HG03103 (cell line): ENCODE measurements around the gene ZNF341.
"Not testable (repeated sequence)": the region's sequence is repeated elsewhere in the genome, so short reads cannot be mapped to it uniquely, and the experiment has no call there.

Experiments used
- ATAC-seq: cut with Tn5 transposase; IDR thresholded peaks from one replicate; pipeline ENCODE4 v1.9.1; 2021; ENCODE audit warnings: low read depth; ENCODE audit not compliant: unreplicated experiment

ZNF341 gene

DNA sequence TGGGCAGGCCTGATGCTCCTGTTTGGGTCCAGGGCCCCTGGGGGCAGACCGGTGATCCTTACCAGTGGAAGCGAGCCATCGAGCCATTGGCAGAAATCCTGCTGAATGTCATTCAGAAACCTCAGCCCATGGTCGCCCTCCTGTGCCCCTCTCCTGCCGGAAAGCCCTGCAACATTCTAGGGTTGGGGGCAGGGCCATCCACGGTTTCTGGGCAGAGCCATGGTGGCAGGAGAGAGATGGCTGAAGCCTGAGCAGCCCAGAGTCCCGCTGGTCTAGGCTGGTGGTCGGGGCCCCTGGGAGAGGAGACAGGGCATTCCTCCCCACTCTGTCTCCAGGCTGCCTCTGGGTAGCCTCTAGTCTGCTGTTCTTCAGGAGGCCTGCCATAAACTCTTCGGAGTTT is 59.7 kb downstream of the ZNF341 start:
- no peak for ATAC-seq

DNA sequence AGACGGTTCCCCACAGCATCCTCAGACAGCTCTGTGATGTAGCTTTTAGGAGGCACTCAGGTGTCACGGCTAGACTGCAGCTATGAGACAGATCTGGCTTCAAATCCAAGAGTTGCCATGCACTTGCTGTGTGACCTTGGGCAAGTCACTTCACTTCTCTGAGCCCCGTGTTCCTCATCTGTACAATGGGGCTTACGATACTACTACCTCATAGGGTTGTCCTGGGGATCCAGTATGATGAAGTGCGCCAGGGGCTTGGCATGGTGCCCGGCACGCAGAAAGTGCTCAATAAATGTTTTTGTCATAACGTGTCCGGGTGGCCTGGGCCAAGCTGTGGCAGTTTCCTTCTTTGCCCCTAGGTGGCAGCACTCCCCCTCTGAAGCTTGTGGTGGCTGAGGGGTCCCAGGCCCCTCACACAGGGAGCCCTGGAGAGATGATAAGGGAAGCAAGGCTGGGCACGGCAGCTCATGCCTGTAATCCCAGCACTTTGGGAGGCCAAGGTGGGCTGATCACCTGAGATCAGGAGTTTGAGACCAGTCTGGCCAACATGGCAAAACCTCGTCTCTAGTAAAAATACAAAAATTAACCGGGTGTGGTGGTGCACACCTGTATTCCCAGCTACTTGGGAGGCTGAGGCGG is 60.3 kb downstream of the ZNF341 start:
- no peak for ATAC-seq

DNA sequence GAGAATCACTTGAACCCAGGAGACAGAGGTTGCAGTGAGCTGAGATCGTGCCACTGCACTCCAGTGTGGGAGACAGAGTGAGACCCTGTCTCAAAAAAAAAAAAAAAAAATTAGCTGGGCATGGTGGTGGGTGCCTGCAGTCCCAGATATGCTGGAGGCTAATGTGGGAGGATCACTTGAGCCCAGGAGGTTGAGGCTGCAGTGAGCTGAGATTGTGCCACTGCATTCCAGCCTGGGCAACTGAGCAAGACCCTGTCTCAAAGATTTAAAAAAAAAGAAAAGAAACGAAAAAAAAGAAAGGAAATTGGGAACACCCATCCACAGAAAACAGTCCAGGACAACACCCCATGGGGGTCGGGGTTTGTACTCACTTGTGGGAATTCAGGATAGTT is 60.8 kb downstream of the ZNF341 start:
- ATAC-seq = not testable (repeated sequence)

DNA sequence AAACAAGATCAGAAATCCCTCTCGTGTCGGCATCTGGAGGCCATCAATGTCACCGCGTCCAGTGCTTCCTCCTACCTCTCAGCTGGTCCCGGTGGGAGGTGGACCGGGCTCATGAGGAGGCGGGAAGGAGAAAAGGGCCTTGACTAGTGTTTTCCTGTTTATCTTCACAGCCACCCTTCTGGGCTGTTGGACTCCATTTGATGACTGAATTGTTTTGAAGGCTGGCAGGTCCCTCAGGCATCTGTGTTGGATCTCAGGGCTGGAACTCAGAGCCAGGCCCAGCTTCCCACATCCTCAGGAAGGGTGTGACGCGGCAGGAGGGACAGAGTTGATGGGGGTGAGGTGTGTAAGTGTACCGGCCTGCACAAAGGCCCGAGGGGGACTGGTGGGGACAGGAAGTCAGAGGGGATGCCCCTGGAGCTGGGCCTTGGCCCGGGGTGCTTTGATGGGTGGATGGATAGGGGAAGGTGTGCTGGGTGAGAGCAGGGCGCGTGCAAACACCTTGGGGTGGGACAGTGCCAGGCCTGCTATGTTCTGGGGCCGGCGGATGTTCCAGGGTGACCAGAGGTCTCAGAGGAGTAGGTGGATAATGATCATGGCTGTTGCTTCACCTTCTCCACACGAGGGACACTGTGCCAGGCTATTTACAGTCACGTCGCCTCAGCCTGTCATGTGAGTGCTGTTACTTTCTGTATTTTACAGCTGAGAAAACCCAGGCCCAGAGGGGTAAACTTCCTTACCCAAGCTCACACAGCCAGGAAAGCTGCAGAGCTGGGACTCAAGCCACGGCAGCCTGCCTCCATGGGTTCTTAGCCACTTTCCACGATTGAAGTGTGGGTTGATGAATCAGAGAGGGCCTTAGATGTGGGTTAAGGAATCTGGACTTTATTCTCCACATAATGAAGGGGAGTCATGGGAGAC is 61.5 kb downstream of the ZNF341 start:
- no peak for ATAC-seq

DNA sequence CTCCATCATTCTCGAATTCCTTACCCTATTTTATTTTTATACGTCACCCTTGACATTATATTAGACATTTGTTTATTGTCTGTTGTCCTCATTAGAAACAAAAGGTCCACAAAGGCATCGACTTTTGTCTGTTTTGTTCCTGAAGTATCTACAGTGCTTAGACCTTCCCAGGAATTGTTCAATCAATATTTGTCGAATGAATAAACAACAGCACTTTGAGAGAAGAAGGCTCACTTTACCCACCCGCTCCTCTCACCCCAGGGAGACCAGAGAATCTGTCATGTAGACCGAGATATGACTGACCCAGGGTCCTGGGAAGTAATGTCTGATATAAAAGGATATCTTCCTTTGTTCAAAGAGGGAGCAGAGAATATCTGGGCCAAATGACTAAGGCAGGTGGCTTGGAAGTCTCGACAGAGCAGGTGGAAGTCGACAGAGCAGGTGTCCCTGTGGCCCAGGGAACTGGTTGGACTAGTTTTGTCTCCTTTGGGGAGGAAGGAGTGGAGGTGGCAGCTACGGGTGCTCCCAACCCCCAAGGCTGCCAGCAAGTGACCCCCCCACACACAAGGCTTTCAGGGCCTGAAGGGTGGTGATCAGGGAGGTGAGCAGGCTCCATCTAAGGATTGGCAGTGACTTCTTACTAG is 64.6 kb downstream of the ZNF341 start:
- ATAC-seq = no peak

DNA sequence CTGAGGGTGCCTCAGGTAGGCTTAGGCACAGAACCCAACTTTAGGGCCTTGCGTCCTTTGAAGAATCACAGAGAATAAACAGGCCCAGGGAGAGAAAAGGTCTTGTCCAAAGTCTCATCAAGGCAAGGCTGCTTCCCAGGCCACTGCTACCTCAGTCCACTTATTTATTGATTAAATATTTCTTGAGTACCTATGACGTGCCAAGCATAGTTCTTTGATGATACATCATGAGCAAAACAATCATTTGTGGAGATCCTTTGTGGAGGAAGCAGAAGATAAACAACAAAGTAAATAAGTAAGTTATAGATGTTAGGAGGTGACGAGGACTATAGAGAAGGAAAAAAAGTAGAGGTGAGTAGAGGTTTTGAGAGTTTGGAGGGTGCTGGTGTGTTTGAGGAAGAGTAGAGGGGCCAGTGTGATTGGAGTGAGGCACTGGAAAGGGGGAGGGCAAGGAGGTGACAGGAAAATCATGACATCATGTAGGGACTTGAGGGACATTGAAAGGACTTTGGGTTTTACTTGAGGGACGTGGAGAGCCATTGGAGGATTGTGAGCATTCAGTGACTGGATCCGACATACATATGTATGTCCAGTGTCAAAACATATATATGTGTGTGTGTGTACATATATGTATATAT is 65.2 kb downstream of the ZNF341 start:
- ATAC-seq = no peak

DNA sequence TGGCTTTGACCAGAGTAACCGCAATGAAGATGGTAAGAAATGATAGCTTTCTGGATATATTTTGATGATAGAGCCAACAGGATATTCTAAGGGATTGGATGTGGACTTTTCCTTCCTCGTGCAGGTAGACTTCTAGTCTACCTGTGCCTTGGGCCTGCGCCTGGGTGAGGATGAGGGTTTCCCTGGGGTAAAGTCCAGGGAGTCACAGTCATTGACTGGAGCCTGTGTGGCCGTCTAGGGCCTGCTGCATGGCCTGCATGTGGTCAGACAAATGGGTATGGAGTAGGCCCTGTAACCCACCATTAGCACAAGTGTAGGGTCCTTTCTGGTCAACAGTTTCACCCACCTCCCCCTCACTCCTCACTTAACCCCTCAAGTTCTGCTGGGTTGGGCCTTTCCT is 66.6 kb downstream of the ZNF341 start:
- ATAC-seq = no peak

DNA sequence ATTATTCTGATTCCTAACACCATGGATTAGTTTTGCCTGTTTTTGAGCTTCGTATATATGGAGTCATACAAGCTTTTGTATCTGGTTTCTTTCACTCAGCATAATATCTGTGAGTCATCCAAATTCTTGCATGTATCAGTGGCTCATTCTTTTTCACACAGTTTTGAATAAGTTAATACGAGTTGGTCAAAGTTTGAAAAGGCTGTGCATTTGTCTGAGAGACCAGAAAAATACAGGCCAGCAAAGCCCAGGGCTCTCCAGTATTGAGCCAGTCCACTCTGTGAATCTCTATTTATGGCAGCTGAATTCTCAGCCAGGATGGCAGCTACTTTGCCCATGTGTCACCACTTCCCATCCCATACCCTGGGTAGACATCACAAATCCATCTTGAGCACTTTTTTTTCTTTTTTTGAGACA is 72.1 kb downstream of the ZNF341 start:
- no peak for ATAC-seq

DNA sequence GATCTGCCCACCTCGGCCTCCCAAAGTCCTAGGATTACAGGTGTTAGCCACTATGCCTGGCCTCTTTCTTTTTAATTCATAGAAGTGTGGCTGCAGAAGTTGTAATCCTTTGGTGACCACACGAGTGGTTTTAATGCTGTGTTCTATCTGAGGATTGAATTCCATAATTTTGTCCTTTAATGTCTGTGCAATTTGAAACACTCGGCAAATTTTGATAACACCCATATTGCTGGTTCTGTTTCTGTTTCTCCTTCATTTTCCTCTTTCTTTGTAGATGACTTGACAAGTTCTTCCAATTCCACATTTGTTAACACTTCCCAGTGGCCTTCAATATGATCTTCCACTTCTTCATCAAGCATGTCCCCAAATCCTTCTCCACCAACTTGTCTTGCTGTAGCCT is 76.6 kb downstream of the ZNF341 start:
- ATAC-seq = no peak

DNA sequence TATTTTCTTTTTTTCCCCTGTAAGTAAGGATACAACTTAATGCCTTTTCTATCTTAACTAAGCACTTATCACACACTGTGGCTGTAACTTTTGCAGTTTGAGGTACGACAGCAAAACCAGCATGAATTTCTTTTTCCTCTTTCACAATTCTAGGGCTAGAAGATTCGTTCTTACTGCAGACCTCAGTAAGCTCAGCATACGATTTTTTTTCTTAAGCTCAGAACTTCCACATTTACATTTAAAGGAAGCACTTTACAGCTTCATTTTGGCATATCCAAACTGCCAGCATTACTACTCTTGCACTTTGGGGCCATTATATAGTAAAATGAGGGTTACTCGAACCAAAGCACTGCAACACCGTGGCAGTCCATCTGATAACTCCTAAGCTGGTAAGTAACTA is 78.5 kb downstream of the ZNF341 start:
- ATAC-seq = no peak

DNA sequence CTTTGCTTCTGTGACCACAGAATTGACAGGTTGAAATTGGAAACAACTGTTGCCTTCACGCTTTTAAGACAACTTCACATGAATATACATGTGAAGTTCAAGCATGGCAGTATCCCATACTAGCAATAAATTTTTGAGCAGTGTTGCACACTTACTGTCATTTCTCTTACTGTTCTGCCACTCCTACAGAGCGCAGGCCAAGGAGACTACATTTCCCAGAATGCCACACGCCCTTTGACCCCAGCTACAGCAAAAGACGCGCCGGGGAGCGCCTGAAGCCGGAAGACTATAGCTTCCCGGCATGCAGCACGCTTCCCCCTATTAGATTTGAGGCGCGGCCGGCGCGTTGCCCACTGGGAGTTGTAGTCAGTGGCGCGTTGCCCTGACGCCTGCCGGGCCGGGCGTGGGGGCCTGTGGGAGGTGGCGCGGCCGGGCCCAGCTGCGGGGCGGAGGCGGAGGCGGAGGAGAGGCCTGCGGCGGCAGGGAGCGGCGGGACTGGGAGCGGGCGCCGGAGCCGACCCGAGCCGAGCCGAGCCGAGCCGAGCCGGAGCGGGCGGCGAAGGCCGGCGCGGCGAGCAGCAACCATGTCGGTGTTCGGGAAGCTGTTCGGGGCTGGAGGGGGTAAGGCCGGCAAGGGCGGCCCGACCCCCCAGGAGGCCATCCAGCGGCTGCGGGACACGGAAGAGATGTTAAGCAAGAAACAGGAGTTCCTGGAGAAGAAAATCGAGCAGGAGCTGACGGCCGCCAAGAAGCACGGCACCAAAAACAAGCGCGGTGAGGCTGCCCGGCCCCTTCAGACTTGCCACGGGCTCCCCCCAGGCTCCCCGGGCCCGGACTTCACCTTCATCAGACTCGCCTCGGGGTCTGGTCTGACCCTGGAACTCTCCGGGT is 79.3 kb downstream of the ZNF341 start, which contains the start of gene CHMP4B:
Gene CHMP4B, plus strand, starts transcription at position 464 of the 891 bp plus-strand sequence. Its CDS starts 121 bp downstream, at position 585.
- ATAC-seq = peak; percentile 93

DNA sequence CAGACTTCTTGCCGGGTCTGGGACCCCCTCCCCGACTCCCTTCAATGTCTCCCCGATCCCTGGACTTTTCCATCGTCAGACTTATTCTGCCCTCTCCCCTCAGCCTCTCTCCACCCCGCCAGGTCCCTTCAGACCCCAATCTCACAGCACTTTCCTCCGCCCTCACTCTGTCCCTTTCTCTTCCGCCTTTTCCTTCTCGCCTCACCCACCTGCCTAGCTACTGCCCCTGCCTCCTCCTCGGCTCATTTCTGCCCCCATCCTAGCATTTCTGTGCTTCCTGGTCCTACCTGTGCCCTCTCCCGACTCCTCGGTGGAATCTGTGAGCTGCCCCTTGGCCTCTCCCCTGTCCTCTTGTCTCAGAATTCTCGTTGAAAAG is 80.0 kb downstream of the ZNF341 start:
- ATAC-seq = peak; percentile 3

DNA sequence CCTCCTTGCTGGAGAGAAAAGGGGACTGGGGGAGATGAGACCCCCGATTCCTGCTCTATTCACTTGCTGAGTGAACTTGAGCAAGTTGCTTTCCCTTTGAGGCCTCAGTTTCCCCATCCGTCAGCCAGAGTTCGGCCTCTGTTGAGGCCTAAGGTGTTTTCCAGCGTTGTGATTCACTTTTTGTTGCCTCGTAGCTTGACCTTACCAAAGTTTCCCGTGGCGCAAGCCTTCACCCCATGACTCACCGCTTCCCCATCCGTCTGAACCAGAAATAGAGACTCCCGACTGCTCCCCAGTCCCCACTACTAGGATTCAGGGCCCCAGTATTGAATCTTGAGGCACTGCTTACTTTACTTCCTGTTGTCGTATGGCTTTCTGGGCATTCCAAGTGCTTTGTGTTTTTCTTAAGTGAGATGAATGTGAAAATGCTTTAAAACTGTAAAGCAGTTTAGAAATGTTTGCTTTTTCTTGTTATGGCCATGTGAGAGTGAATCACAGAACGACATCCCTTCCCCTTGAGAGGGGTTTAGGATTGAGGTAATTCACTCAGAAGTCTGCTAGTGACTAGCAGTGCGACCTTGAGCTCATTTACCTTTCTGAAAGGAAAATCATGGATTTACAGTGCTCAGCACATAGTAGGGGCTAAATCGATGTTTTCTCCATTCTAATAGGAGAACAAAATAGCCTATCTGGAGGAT is 80.5 kb downstream of the ZNF341 start:
- ATAC-seq = no peak

DNA sequence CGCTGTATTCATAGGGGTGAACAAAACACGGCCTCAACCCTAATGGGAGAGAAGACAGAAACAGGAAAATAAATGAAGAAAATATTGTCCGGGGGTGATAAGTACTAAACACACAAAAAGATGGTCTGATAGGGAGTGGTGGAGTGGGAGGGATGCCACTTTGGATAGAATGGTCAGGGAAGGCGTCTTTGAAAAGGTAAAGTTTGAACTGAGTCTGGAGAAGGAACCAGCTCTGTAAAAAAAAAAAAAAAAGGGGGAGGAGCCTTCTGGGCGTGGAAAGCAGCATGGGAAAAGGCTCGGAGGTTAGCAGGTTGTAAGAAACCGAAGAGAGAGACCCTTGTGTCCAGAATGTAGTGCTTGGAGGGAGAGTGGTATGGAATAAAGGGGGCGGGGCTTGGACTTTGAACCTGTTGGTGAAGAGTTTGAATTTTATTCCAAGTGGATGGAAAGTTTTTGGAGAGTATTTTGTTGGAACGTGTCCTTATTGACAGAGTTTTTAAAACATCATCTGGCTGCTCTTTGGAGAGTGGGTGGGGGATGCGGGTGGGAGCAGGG is 81.2 kb downstream of the ZNF341 start:
- no peak for ATAC-seq

DNA sequence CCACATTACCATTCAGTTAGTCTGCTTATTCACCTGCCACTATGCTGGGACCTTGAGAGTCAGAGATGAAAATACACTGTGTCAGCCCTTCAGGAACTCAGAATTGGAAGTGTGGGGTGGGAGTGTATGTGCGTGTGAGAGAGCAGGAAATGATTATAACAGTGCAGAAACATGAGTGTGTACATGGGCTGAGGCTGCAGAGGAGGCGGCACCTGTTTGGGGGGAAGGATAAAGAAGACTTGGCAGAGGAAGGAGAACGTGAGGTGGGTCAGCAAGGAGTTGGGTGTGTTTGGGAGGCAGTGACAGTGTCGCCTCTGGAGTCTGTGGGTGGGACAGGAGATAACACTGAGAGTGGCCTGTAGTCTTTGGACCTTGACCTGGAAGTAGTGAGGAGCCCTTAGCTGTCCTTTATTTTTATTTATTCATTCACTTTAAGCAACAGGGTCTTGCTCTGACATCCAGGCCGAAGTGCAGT is 82.5 kb downstream of the ZNF341 start:
- no peak for ATAC-seq

DNA sequence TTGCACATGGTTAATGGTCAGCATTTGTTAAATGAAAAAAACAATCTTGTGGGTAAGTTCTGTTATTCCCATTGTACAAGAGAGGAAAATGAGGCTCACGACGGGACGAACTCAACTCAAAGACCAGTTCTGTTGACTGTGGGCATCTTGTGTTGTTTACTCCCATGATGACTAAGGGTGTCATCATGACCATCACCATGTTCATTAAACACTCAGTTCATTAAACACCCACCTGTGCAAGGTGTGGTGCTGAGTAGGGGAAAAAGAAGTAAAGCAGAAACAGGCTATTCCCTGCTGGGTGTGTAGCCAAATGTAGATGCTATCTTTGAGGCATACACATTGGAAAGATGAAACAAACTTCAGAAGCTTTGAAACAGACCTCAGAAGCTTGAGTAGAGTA is 83.9 kb downstream of the ZNF341 start:
- no peak for ATAC-seq

DNA sequence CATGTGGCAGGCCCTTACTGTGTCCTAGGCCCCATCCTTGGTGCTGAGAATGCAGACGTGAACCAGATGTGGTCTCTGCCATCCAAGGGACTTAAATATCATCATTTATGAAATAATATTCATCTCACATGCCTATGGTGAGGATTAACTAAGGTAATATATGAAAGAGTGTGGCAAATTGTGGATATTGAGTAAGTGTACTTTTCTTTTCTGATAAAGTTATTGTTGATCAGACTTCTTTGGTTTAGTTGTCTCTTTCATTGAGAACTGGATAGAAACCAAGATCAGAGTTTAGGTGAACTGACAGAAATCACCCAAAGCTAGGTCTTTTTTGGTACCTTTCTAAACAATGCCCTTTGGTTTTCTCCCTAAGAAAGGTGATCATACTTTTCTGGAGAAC is 84.4 kb downstream of the ZNF341 start:
- no peak for ATAC-seq

DNA sequence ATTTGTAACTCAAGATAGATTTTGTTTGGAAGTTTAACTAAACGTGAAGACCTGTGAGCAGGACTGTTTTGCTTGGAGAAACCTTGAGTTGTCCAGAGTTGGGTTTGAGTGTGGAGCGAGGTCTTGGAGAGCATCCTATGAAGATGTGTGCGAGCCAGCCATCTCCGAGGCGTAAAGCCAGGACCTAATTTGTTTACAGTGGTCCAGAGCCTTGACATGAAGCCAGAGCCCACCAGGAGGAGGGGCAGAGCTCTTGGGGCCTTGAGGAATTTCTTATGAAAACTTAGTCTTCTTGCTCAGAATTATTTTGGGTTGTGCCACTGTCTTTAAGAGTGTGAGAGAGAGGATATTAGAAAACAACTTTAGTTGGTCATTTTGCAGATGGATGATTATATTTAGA is 85.6 kb downstream of the ZNF341 start:
- no peak for ATAC-seq

DNA sequence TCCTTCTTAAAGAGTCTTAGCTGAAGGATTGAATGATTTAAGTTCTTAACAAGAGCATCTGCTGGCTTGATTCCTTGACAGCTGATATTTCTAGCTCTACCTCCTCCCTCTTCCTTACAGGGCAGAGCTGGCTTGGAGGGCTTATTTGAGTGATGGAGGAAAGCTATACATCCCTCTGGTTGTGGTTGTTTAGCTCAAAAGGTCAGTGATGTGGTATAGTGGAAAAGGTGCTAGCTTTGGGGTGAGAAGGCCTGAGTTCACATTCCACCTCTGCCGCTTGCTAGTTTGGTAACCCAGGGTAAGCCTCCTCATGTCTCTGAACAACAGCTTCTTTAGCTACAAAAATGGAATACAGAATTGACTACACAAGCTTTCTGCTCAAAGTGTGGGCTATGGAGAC is 87.7 kb downstream of the ZNF341 start:
- ATAC-seq = no peak
